H1 (cell line): ENCODE results near the gene TNC. TPM values are rescaled to one million over a fixed set of nuclear protein-coding genes. Genes with fewer than 3 reads are reported as not detected.

Experiments
- BCL11A ChIP-seq, 2 experiments: IDR thresholded peaks; one replicate each; pipeline ENCODE4 v1.6.1; 2011; ENCODE audit warnings: low read depth in 2 of 2, low read length in 2 of 2, mild to moderate bottlenecking in 2 of 2
- polyA plus RNA-seq, 7 experiments: library from polyadenylated mRNA; depleted of rRNA in 3 of 7; stranded (reverse) in 5 of 7; unstranded in 2 of 7; fragments of >200 nt in 5 of 7; fragments of 200-250 nt in 2 of 7; gene quantifications; 1 replicate in 5 of 7; 2 replicates in 1 of 7; 4 replicates in 1 of 7; pipeline versions ENCODE4 v1.2.1 to v1.2.3, GENCODE V29; 2011 to 2013; ENCODE audit warnings: missing spikeins in 2 of 7, mixed read lengths in 2 of 7
- total RNA-seq: library from RNA; stranded (reverse); fragmentation: NEBNext Ultra II Directional; extraction: Animal tissue kit (Norgen Biotek cat#: 25700); gene quantifications from 2 replicates; pipeline ENCODE4 v1.2.1, GENCODE V29; 2021

The TNC gene
- total and polyA plus RNA-seq, 2 of the 8 experiments (the other 6 are each of a cell fraction or from before 2014, with no cell fraction given) = 6.2 to 11.4 TPM

DNA sequence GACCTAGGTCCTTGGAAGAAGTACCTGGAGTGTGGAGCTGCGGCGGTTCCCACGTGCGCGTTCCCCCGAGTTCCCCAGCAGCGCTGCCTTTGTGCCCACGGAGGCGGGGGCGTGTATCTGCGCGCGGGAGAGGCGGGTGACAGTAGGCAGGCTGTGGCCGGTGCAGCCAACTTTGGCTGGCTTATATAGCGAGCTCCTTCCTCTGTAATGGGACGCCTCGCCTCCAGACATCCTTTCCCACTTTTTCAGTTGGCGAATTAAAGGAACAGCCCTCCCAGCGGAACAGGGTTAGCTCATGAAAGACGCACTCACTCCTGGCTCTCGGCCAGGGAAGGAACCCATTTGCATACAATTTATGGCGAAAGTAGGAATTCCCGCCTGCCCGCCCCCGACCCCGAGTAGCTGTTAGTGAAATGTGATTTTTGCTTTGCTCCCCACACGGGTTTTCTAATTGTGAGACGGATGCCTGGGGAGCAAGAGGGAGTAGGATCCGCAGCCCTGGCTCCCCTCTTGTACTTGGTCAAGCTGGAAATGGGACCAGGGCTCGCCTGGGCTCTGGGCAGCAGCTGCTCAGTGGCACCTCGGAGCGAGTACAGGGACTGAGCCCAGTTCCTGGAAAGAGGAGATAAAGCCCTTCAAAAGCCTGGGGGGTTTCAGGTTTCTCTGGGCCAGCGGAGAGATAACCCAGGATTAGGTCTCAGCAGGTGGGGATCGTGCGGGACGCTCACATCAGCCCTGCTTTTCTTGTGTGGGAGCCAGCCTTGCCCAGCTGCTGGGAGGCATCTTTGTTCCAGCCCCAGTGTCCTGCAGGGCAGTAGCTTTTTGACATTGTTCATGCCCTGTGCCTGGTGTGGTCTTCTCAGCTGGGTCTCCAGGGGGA is at the start of gene TNC (continued):
- no peak for TF ChIP-seq BCL11A (IDR thresholded peaks at IDR 0.05; ENCODE audit: low read depth in 2 of 2, low read length in 2 of 2)
